CD4-positive, alpha-beta memory T cell (primary cell): ENCODE results near the gene SLC22A24. TPM values are rescaled to one million over a fixed set of nuclear protein-coding genes. Genes with fewer than 3 reads are reported as not detected.
"Not testable (repeated sequence)": the region's sequence is repeated elsewhere in the genome, so short reads cannot be mapped to it uniquely, and the experiment has no call there.

Experiments used
- CTCF ChIA-PET: fragments of 350-600 bp; sonication (Branson Sonifier 250); formaldehyde crosslinking; loops from one replicate; lab custom pipeline; 2021; ENCODE audit warnings: inconsistent platforms; ENCODE audit not compliant: partially characterized antibody; lab: Charles Lee
- POLR2A ChIA-PET: fragments of 350-600 bp; sonication (Branson Sonifier 250); formaldehyde crosslinking; loops from one replicate; lab custom pipeline; 2021; ENCODE audit not compliant: partially characterized antibody; lab: Charles Lee
- DNase-seq, 5 donors: peaks; one replicate each; pipeline versions ENCODE4 v3.0.0 to v3.0.0-alpha.2; 2020 to 2022; ENCODE audit warnings: mixed read lengths in 1 of 5
- H3K27ac ChIP-seq: one replicate; pipeline ENCODE4 v1.7.0; 2013; ENCODE audit warnings: low read depth, low read length
- H3K27me3 ChIP-seq: 2 replicates; pipeline ENCODE4 v1.7.0; 2013; ENCODE audit warnings: mild to moderate bottlenecking, low read length, moderate library complexity; ENCODE audit not compliant: insufficient read depth
- H3K36me3 ChIP-seq: 2 replicates; pipeline ENCODE4 v1.7.0; 2013; ENCODE audit warnings: mild to moderate bottlenecking, low read length, moderate library complexity; ENCODE audit not compliant: insufficient read depth
- H3K4me1 ChIP-seq: 2 replicates; pipeline ENCODE4 v1.7.0; 2013; ENCODE audit warnings: mild to moderate bottlenecking, low read length, moderate library complexity; ENCODE audit not compliant: insufficient read depth
- H3K4me3 ChIP-seq, 2 donors: one replicate each; pipeline ENCODE4 v1.7.0; 2013; ENCODE audit warnings: low read length in 2 of 2, mild to moderate bottlenecking in 1 of 2
- H3K9me3 ChIP-seq, 2 donors: one replicate each; pipeline ENCODE4 v1.7.0; 2013; ENCODE audit warnings: low read length in 2 of 2, control low read depth in 1 of 2; ENCODE audit not compliant: control insufficient read depth in 1 of 2
- H3K27ac Mint-ChIP-seq, 7 donors: one replicate each; pipeline ENCODE4 v1.8.0; 2020 to 2021; ENCODE audit warnings: mixed read lengths in 7 of 7, mild to moderate bottlenecking in 6 of 7, inconsistent platforms in 3 of 7, moderate library complexity in 3 of 7
- H3K27me3 Mint-ChIP-seq, 2 donors: one replicate each; pipeline ENCODE4 v1.8.0; 2020 to 2021; ENCODE audit warnings: mixed read lengths in 2 of 2
- H3K36me3 Mint-ChIP-seq, 2 donors: one replicate each; pipeline ENCODE4 v1.8.0; 2020 to 2021; ENCODE audit warnings: mixed read lengths in 2 of 2, inconsistent platforms in 1 of 2, mild to moderate bottlenecking in 1 of 2
- H3K4me1 Mint-ChIP-seq, 4 donors: one replicate each; pipeline ENCODE4 v1.8.0; 2020 to 2021; ENCODE audit warnings: mixed read lengths in 4 of 4, mild to moderate bottlenecking in 1 of 4
- H3K4me3 Mint-ChIP-seq, 8 donors: one replicate each; pipeline ENCODE4 v1.8.0; 2020 to 2021; ENCODE audit warnings: mixed read lengths in 8 of 8, mild to moderate bottlenecking in 7 of 8, moderate library complexity in 6 of 8, inconsistent platforms in 3 of 8
- H3K9me3 Mint-ChIP-seq, 8 donors: one replicate each; pipeline ENCODE4 v1.8.0; 2020 to 2021; ENCODE audit warnings: mixed read lengths in 8 of 8, mild to moderate bottlenecking in 5 of 8, inconsistent platforms in 3 of 8, moderate library complexity in 1 of 8
- intact Hi-C: fragments of 100-400 bp; cut with micrococcal nuclease; formaldehyde crosslinking; loops from one replicate; pipeline ENCODE4 v1.15.1; 2023
- polyA plus RNA-seq, 2 donors: library from polyadenylated mRNA; unstranded; fragments of 300-500 nt; fragmentation: Illumina TruSeq; gene quantifications; one replicate each; pipeline ENCODE4 v1.2.3, GENCODE V29; 2021
- total RNA-seq, 2 experiments: library from RNA; stranded (reverse); gene quantifications; one replicate each; pipeline ENCODE4 v1.2.3, GENCODE V29; 2021

Gene SLC22A24
- total and polyA plus RNA-seq, 4 experiments from 2014 or later = not detected

DNA sequence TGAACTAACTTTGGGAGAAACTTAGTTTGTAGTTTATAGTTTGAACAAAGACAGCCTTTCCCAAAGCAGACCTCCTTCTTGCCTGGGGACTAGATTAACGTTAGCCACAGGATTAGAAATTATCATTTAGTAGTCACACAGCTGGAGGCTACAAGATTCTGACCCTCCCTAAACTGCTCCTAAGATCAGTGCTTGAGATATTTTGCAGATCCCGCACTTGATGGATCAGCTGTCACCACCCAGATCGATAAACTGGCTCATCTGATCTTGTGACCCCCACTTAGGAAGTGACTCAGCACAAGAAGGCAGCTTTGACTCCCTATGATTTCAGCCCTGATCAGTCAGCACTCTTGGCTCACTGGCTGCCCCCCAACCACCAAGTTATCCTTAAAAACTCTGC, 1.6 kb downstream of the SLC22A24 start:
- no peaks in the 10 kb centered on the region for H3K36me3 ChIP-seq
- Mint-ChIP-seq H3K4me1 (no peaks in the 10 kb centered on the region), H3K4me3 (no peak overlapping the region), H3K27ac (no peak overlapping the region), H3K36me3 (no peaks in the 10 kb centered on the region), H3K27me3 (peaks cover 6 to 8% of the 10 kb centered on the region in 2 donors), H3K9me3 (no peaks in the 10 kb centered on the region)
- no peaks in the 10 kb centered on the region for H3K27me3 ChIP-seq
- ChIA-PET POLR2A (no interaction called here), CTCF (no interaction called here)
- H3K27ac ChIP-seq = no peak overlapping the region
- H3K4me3 ChIP-seq = no peak overlapping the region
- no peaks in the 10 kb centered on the region for H3K4me1 ChIP-seq
- intact Hi-C loops = no loop called here
- no peak for DNase-seq
- no peaks in the 10 kb centered on the region for H3K9me3 ChIP-seq

GRCh38 chr11:63132985-63133775, 10.8 kb downstream of the SLC22A24 start:
- H3K27ac Mint-ChIP-seq = no peak overlapping the region
- H3K27me3 ChIP-seq = no peaks in the 10 kb centered on the region
- peaks cover 0 to 17% (median 12%) of the 10 kb centered on the region in 8 donors for H3K9me3 Mint-ChIP-seq
- H3K36me3 Mint-ChIP-seq = no peaks in the 10 kb centered on the region
- no peaks in the 10 kb centered on the region for H3K4me1 ChIP-seq
- H3K4me3 ChIP-seq = no peak overlapping the region
- no peaks in the 10 kb centered on the region for H3K4me1 Mint-ChIP-seq
- no peaks in the 10 kb centered on the region for H3K9me3 ChIP-seq
- POLR2A ChIA-PET = no interaction called here
- peaks cover 24 to 47% of the 10 kb centered on the region in 2 donors for H3K27me3 Mint-ChIP-seq
- CTCF ChIA-PET = no interaction called here
- no peak for DNase-seq
- H3K36me3 ChIP-seq = no peaks in the 10 kb centered on the region
- H3K27ac ChIP-seq = no peak overlapping the region
- no peak overlapping the region for H3K4me3 Mint-ChIP-seq
- intact Hi-C loops = no loop called here

GRCh38 chr11:63099555-63099954, 44.5 kb downstream of the SLC22A24 start:
- Mint-ChIP-seq H3K4me1 (no peaks in the 10 kb centered on the region), H3K27me3 (peaks cover 5 to 7% of the 10 kb centered on the region in 2 donors), H3K36me3 (peaks cover 0 to 10% of the 10 kb centered on the region in 2 donors), H3K4me3 (no peak overlapping the region), H3K27ac (no peak overlapping the region), H3K9me3 (peaks cover 0 to 44% (median 37%) of the 10 kb centered on the region in 8 donors)
- Histone ChIP-seq H3K4me3 (no peak overlapping the region), H3K36me3 (no peaks in the 10 kb centered on the region), H3K4me1 (no peaks in the 10 kb centered on the region), H3K9me3 (peaks cover 0 to 10% of the 10 kb centered on the region in 2 donors), H3K27ac (no peak overlapping the region), H3K27me3 (peaks cover 3% of the 10 kb centered on the region)
- DNase-seq = no peak
- ChIA-PET POLR2A (no interaction called here), CTCF (no interaction called here)
- intact Hi-C loops = no loop called here

DNA sequence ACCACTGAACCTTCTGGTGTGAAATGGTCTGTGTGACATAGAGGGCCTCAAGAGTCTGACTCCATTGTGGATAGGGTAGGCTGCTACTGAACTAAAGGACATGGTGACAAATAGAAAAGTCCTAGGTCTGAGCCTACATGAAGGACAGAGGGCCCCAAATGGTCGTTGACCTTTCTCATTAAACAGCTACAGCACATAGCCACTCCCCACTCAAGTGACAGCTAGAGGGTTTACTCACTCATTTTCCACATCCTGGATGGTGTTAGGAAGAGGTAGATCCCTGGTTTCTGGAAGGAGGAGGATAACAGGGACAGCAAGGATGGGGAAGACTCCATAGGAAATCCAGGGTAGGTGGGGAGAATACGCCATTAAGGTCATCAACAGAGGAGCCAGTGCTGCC, 63.3 kb downstream of the SLC22A24 start:
- Mint-ChIP-seq H3K4me3 (no peak overlapping the region), H3K27ac (no peak overlapping the region), H3K9me3 (peaks cover 0 to 6% (median 3%) of the 10 kb centered on the region in 8 donors), H3K36me3 (peaks cover 3 to 4% of the 10 kb centered on the region in 2 donors), H3K27me3 (peaks cover 31 to 42% of the 10 kb centered on the region in 2 donors), H3K4me1 (no peaks in the 10 kb centered on the region)
- DNase-seq = no peak
- Histone ChIP-seq H3K27ac (no peak overlapping the region), H3K27me3 (peaks cover 8% of the 10 kb centered on the region), H3K4me1 (no peaks in the 10 kb centered on the region), H3K9me3 (no peaks in the 10 kb centered on the region), H3K36me3 (no peaks in the 10 kb centered on the region), H3K4me3 (no peak overlapping the region)
- ChIA-PET CTCF (no interaction called here), POLR2A (no interaction called here)
- intact Hi-C loops = no loop called here

DNA sequence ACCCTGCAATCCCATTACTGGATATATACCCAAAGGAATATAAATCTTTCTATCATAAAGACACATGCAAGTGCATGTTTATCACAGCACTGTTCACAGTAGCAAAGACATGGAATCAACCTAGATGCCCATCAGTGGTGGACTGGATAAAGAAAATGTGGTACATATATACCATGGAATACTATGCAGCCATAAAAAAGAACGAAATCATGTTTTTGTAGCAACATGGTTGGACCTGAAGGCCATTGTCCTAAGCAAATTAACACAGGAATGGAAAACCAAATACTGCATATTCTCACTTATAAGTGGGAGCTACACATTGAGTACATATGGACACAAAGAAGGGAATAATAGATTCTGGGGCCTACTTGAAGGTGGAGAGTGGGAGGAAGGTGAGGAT, 97.8 kb downstream of the SLC22A24 start:
- Mint-ChIP-seq H3K9me3 (peaks cover 0 to 19% (median 5%) of the 10 kb centered on the region in 8 donors), H3K27me3 (peaks cover 9 to 16% of the 10 kb centered on the region in 2 donors)
- intact Hi-C loops, POLR2A ChIA-PET, H3K36me3 ChIP-seq, H3K4me3 Mint-ChIP-seq, H3K4me1 Mint-ChIP-seq, H3K9me3 ChIP-seq, H3K4me3 ChIP-seq, H3K27ac Mint-ChIP-seq, H3K36me3 Mint-ChIP-seq, H3K27ac ChIP-seq, DNase-seq, H3K27me3 ChIP-seq, H3K4me1 ChIP-seq: not testable (repeated sequence)
- CTCF ChIA-PET = interaction anchor here (1.3 kb wide), 1 partner anchor 11 kb away, joined by 4 read pairs; no protein-coding TSS in a partner anchor

GRCh38 chr11:63042596-63042995, 101.4 kb downstream of the SLC22A24 start:
- Mint-ChIP-seq H3K27me3 (peaks cover 8 to 26% of the 10 kb centered on the region in 2 donors), H3K9me3 (peaks cover 0 to 11% (median 3%) of the 10 kb centered on the region in 8 donors), H3K36me3 (no peaks in the 10 kb centered on the region), H3K4me1 (no peaks in the 10 kb centered on the region), H3K27ac (no peak overlapping the region), H3K4me3 (no peak overlapping the region)
- Histone ChIP-seq H3K4me3 (no peak overlapping the region), H3K36me3 (no peaks in the 10 kb centered on the region), H3K9me3 (no peaks in the 10 kb centered on the region), H3K27ac (no peak overlapping the region), H3K4me1 (no peaks in the 10 kb centered on the region), H3K27me3 (no peaks in the 10 kb centered on the region)
- CTCF ChIA-PET = no interaction called here
- DNase-seq = no peak
- intact Hi-C loops = no loop called here
- POLR2A ChIA-PET = no interaction called here

DNA sequence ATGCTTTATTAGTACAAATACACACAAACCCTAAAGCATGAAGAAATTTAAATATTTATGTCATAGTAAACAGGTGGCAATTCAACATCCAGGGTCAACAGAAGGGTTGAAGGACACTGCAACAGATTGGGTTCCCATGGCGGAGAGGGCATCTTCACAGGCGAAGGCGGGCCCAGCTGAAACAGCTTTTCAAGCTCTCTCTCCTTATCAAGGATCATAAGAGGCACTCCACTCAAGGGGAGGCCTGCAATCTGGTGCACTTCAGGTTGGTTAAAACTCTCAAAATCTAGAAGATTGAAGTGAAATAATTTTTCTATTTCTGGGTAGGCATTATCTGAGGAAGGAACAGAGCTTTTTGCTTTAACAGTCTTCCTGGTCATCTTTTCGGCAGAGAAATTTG, 111.6 kb downstream of the SLC22A24 start:
- Histone ChIP-seq H3K36me3 (no peaks in the 10 kb centered on the region), H3K4me3 (no peak overlapping the region), H3K9me3 (no peaks in the 10 kb centered on the region), H3K4me1 (no peaks in the 10 kb centered on the region), H3K27ac (no peak overlapping the region), H3K27me3 (no peaks in the 10 kb centered on the region)
- intact Hi-C loops = loop anchor here (10.0 kb wide), 1 partner anchor 442 kb away; no protein-coding TSS in a partner anchor
- DNase-seq = no peak
- H3K27me3 Mint-ChIP-seq = peaks cover 12 to 42% of the 10 kb centered on the region in 2 donors
- peaks cover 0 to 3% (median 0%) of the 10 kb centered on the region in 8 donors for H3K9me3 Mint-ChIP-seq
- no peak overlapping the region for H3K4me3 Mint-ChIP-seq
- POLR2A ChIA-PET = no interaction called here
- H3K27ac Mint-ChIP-seq = no peak overlapping the region
- CTCF ChIA-PET = interaction anchor here (1.2 to 2.2 kb wide), 3 partner anchors 8 to 126 kb away, joined by 5 to 11 read pairs (median 8); no protein-coding TSS in a partner anchor
- no peaks in the 10 kb centered on the region for H3K36me3 Mint-ChIP-seq
- H3K4me1 Mint-ChIP-seq = peaks cover 0 to 5% (median 3%) of the 10 kb centered on the region in 4 donors
